GM18526 (cell line): ENCODE measurements around the gene SEPTIN3.

ENCODE experiments used
- POLR2A ChIP-seq: IDR thresholded peaks from 3 replicates; pipeline ENCODE4 v1.6.1; 2011; ENCODE audit not compliant: insufficient read length; ENCODE audit errors: extremely low read depth

Gene SEPTIN3

DNA sequence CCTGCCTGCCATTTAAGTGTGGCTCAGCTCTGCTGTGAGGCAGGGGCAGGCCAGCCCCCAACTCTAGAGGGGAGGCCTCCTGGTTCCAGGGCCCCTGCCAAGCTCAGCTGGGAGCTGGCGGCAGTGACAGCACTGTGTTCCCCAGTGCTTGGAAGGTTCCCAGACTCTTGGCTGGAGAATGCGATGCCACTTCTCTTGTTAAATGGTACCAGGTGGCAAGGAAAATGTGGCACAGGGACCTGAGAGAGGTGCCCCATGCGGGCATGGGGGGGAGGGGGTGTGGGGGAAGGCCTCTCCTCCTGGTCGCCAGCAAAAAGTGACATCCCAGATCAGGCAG, 34.3 kb upstream of the SEPTIN3 start:
- no peak for TF ChIP-seq POLR2A

DNA sequence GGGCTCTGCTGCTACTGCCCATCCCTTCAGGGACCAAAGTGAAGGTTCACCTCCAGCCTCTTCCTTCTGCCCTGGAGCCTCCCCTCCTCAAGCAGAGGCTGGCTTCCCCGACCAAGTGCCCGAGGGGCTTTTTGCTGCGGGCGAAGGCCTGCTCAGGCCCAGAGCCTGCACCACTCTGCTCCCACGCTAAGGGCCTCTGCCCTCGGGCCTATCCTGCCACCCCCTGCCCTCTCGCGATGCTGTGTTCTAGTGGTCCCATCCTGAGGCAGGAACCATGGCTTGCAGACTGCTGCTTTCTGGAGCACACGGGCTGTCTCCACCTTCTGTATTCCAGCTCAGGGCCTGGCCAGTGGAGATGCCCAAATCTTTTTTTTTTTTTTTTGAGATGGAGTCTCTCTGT, 33.7 kb upstream of the SEPTIN3 start:
- no peak for TF ChIP-seq POLR2A

DNA sequence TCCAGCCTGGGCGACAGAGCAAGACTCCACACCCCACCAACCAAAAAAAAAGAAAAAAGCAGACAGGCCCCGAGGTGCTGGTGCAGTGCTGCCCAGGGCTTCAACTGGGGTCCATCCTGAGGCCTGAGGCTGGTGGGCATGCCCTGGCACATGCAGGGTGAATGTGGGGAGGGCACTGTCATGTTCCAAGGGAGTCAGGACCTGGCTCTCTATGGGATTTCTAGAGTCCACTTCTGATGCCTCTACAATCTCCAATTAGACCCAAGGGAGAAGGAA, 32.4 kb upstream of the SEPTIN3 start:
- TF ChIP-seq POLR2A = no peak

DNA sequence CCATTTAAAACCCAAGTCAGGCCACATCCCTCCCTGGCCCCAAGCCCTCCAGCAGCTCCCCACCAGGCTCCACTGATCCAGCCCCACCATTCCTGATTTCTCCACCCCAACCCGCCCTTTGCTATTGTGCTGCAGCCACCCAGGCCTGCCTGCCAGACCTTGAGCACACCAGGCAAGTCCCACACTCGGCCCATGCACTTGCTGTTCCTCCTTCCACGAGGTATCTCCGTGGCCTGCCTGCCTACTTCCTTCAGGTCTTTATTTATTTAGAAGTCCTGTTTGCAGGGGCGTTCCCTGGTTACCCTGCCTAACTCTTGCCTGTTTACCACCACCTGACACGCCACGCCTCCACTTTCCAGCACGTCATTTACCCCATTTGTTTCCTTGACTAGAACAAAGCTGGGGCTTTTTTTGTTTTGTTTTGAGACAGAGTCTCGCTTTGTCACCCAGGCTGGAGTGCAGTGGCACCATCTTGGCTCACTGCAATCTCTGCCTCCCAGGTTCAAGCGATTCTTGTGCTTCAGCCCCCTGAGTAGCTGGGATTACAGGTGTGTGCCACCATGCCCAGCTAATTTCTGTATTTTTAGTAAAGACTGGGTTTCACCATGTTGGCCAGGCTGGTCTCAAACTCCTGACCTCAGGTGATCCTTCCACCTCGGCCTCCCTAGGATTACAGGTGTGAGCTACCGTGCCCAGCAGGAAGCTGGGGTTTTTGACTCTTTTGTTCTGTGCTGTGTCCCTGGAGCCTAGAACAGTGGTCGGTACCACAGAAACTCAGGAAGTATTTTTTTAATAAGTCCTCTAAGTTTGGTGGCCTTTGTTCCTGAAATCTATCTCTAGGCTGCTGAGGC, 29.0 kb upstream of the SEPTIN3 start:
- peak; percentile 85 for TF ChIP-seq POLR2A

DNA sequence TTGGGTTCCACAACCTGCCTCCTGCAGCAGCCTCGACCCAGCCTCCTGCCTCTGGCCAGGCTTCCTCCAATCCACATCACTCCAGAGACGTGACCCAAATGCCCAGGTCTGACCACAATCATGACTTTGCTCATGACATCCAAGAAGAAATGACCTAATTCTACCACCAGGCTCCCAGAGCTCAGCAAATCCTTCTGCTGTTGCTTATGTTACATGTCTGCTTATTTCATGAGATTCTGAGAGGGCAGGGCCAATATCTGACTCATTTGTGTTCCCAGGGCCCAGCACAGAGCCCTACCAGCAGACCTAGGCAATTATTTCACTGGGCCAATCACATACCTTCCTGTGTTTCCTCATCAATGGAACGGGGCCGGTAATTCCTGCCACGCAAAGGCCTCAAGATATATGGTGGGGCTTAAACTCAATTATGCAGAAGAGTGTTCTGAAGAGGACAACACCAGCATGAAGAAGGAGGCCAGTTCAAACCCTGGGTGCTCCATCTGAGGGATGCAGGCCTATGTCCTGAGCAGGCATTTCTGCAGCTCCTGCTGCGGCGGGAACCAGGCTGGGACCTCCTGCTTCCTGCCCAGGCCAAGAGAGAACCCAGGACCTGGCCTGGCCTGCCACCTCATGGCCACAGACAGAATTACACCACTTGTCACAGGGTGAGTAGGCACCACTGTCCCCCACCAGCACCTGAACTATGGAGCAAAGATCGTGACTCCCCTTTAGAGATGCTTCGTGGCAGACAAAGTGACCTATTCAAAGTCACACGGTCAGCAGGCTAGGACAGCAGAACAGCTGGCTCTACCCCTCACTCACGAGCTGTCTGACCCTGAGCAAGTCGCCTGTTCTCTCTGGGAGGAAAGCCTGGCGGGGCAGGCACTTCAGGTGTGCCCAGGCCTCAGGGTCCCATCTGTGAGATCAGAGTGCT, 28.1 kb upstream of the SEPTIN3 start:
- TF ChIP-seq POLR2A = no peak

DNA sequence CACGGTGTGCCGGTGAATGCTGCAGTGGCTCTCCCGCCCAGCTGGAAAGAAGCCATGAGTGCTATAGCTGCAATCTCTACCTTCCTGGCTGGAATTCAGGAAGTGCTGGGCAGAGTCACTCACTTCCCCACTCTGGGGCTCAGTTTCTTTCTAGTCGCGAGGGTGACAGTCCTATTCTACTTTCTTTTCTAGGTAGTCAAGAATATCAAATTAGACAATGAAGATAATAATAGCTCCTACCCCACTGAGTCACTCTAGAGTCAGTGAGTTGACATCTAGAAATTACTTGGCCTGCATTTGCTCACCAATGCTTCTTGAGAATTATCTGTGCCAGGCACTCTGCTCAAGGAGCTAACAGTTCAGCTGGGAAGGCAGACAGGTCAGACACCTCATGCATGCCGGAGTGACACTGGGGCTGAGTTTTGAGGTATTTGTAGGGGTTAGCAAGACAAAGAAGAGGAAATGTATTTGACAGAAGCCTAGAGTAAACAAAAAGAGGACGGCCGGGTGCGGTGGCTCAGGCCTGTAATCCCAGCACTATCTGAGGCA, 25.5 kb upstream of the SEPTIN3 start:
- TF ChIP-seq POLR2A = peak; percentile 10

DNA sequence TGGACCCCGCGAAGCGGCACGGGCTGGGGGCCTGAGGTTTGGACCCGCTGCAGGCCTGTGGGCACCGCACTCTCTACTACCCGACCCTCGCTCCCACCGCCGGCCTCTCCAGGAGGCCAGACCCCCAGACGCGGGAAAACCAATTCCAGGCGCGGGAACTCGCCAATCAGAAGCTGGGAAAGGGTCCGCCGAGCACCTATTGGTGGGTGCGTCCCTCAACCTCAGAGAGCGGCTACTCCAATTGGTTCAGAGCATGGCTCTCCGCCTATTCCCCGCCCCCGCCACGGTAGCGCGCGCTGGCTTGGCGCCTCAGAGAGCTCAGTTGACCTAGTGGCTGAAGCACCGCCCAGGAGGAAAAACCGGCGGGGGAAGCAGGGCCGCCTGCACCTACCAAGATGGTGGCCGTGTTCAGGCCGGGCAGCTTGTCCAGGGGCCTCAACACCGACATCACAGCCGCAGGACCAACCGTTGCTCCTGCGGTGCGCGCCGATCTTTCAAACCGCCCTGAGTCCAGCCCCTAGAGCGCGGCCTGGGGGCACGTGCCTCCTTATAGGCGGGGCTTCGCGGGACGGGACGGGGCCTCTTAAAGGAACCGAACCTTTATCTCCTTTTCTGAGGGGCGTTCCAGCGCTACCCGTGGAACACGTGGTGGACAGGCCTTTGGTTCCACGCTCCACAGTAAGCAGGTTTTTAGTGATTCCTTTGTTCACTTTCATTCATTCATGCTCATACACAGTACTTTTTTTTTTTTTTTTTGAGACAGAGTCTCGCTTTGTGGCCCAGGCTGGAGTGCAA, 22.4 kb upstream of the SEPTIN3 start, which contains the start of gene CENPM:
Gene CENPM, minus strand, starts transcription at position 524 of the 795 bp plus-strand sequence. Its CDS starts 76 bp downstream, at position 448.
- peak; percentile 52 for TF ChIP-seq POLR2A

DNA sequence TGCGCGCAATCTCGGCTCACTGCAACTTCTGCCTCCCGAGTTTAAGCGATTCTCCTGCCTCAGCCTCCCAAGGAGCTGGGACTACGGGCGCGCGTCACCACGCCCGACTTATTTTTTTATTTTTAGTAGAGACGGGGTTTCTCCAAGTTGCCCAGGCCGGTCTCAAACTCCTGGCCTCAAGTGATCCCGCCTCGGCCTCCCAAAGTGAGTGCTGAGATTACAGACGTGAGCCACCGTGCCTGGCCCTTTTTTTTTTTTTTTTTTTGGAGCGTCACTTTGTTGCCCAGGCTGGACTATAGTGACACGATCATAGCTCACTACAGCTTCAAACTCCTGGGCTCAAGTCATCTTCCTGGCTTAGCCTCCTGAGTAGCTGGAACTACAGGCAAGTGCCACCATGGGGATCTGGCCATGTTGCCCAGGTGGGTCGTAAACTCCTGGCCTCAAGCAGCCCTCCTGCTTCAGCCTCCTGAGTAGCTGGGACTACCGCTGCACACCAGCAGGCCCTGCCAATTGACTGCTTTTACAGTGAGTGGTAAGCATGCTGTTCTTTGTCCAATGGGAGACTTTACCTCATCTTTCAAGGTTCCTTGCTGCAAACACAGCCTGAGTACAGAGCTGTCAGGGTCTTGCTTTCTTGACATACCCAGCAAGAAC, 21.7 kb upstream of the SEPTIN3 start:
- TF ChIP-seq POLR2A = no peak

DNA sequence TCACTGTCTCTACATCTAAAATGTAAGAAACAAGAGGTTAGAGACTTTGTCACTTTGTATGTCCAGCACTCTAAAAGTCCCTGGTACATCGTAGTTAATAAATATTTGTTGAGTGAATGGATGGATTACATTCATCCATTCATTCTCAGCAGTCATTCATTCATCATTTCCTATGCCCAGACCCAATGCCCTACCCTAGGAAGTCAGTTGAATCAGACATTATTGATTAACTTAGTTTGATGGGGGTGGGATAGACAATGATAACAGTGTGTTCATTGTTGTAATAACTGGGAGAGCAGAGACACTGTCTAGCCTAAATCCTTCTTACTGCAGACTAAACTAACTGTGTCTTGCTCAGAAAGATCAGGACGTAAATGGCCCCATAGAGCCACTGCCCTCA, 21.1 kb upstream of the SEPTIN3 start:
- no peak for TF ChIP-seq POLR2A

DNA sequence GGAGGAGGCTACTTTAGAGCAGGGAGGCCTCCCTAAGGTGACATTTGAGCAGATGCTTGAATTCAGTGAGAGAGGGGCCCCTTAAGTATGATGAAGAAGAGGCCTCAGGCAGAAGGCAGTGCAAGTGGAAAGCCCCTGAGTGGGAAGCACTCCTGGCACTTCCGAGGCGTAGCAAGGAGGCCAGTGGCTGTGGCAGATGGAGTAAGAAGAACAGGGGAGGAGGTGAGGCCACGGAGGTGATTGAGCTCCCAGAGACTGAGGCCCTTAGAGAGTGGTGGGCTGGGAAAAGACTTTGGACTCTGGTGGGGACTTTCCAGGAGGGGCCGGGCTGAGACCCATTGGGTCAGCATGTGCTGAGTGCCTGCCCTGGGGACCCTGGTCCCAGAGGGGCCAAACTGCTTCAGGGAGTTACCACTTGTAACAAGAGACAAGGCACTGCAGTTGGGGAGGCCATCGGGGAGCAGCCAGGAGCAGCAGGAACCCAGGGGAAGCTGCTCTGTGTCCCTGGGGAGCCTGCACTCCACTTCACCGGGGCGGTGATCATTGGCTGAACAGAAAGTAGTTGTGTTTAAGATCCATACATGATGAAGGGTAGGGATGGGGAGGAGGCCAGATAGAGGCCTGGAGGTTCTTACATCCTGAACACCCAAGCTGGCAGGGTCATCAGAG, 19.8 kb upstream of the SEPTIN3 start:
- no peak for TF ChIP-seq POLR2A

DNA sequence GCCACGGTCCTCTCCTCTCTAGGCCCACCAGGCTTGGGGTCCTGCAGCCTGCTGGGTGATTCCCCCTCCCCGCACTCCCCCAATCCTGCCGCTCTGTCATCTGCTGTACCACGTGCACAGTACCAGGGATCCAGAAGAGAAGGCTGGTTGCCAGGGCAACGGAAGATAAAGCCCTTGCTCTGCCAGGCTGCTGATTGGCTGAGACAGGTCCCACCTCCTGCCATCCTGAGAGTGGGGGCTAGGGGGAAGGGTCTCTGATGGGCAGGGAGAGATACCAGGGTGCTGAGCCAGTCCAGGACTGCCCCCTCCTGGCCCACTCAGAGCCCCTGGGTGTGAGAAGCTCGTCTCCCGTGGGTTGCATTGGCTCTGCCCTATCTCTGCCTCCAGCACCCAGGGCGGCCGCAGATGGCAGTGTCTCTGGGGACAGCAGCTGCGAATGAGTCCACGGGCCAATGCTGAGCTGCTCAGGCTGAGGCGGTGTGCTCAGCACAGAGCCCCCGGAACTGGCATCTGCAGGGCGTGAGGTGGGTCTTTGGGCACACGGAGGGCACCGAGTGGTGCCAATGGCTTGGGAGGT, 17.3 kb upstream of the SEPTIN3 start, which contains the start of gene SMIM45:
Gene SMIM45, plus strand, starts transcription at position 253 of the 577 bp plus-strand sequence.
- no peak for TF ChIP-seq POLR2A

DNA sequence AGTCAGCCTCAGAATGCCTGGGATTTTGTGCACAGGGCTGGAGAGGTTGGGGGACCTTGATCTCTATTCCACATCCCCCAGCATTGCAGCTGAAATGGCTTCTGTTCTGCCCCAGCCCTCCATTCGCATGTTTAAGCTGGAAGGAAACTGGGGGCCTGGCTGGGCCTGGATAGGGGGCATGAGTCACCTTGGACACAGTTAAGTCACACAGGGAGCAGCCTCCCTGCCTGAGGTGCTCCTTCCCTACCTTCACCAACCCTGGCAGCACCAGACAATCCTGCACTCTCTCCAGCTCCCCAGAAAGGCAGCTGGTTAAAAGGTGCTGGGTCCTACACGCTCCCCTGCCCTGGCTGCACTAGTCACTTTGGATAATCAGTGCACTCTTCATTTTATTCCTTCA, 16.5 kb upstream of the SEPTIN3 start:
- no peak for TF ChIP-seq POLR2A

DNA sequence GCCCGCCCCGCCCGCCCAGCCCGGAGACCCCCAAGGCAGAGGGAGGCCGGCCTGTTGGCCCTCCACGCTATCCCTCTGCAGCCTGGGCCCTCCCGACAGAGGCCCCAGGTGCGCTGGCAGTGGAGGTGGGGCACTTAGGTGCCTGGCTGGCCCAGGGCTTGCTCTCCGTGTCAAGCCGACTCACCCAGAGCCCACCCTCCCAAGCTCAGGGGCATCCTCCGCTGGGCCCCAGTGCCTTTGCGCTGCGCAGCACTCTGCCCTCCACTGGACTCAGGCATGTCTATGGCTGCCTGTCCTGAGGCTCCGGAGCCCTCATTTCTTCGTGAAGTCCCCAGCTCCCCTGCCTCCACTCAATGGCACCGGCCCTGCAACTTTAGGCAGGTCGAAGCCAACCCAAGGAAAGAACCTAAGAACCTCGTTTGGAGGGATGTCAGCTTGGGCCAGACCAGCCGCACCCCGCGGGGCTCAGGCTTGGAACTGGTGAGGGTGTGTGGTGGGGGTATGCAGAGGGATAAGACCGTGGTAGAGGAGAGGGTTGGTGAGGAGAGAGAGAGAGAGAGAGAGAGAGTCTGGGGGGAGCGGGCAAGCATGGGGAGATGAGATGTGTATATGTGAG, 11.2 kb upstream of the SEPTIN3 start:
- TF ChIP-seq POLR2A = no peak

DNA sequence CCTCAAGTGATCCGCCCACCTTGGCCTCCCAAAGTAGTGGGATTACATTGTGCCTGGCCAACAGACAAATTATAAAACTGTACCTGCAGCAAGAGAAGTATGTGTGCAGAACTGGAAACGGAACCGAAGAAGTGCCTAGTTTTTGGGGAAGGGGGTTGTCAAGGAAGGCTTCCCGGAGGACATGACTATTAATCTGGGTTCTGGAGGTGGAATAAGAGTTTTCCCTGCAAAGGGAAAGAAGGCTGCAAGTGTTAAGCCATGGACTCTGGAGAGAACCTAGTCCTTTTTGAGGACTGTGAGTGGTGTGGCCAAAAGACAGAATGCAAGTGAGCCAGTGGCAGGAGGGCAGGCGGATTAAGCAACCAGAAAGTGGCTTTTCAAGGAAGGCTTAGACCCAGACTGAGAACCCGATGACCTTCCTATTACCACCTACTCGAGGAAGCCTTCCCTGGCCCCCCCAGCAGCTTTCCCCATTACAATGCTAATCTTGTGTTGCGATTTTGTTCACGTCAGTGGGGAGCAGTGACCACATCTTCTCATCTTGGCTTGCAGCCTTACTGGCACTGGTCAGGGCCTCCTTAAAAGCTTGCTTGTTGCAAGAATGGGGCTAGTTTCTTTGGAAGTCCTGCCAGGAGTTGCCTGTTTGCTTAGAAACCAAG, 5.7 kb upstream of the SEPTIN3 start:
- TF ChIP-seq POLR2A = no peak
